H1 (cell line): ENCODE data around the gene UNC80. TPM values are rescaled to one million over a fixed set of nuclear protein-coding genes. Genes with fewer than 3 reads are reported as not detected.

ENCODE experiments used
- CTCF ChIA-PET: fragments of 300-600 bp; sonication (Branson Sonifier 250); formaldehyde crosslinking; loops from one replicate; lab custom pipeline; 2021; ENCODE audit not compliant: partially characterized antibody; lab: Charles Lee
- POLR2A ChIA-PET: fragments of 300-600 bp; sonication (Branson Sonifier 250); formaldehyde crosslinking; loops from one replicate; lab custom pipeline; 2021; ENCODE audit warnings: inconsistent platforms; ENCODE audit not compliant: partially characterized antibody; lab: Charles Lee
- DNase-seq, 2 experiments: peaks; one replicate each; pipeline versions ENCODE4 v3.0.0 to v3.0.0-alpha.2; 2010 to 2022; ENCODE audit warnings: low spot score in 2 of 2, low read depth in 1 of 2, mixed read lengths in 1 of 2
- FAIRE-seq: peaks from 2 replicates; lab custom pipeline; 2011; peaks lifted over from hg19 to GRCh38; lab: Jason Lieb, UNC
- H2AFZ ChIP-seq: 2 replicates; pipeline ENCODE4 v1.8.1; 2012; ENCODE audit warnings: low read length, inconsistent platforms
- H2AK5ac ChIP-seq: 2 replicates; pipeline ENCODE4 v1.6.1; 2013; ENCODE audit warnings: low read depth, low read length
- H2BK120ac ChIP-seq: replicated peaks from 2 replicates; pipeline ENCODE3; 2013; ENCODE audit warnings: low read depth, low read length, inconsistent platforms
- H2BK12ac ChIP-seq: 2 replicates; pipeline ENCODE4 v1.6.1; 2013; ENCODE audit warnings: low read depth, low read length
- H2BK15ac ChIP-seq: 2 replicates; pipeline ENCODE4 v1.6.1; 2013; ENCODE audit warnings: low read length
- H2BK20ac ChIP-seq: 2 replicates; pipeline ENCODE4 v1.6.1; 2013; ENCODE audit warnings: low read length
- H2BK5ac ChIP-seq: 2 replicates; pipeline ENCODE4 v1.6.1; 2013; ENCODE audit warnings: low read depth, low read length
- H3K14ac ChIP-seq: 2 replicates; pipeline ENCODE4 v1.6.1; 2013; ENCODE audit warnings: inconsistent platforms; ENCODE audit not compliant: insufficient read length
- H3K18ac ChIP-seq: 2 replicates; pipeline ENCODE4 v1.6.1; 2013; ENCODE audit warnings: low read length; ENCODE audit errors: extremely low read depth
- H3K23ac ChIP-seq: 2 replicates; pipeline ENCODE4 v1.6.1; 2013; ENCODE audit warnings: inconsistent platforms; ENCODE audit not compliant: insufficient read length
- H3K23me2 ChIP-seq: 2 replicates; pipeline ENCODE4 v1.6.1; 2013; ENCODE audit warnings: low read depth, low read length
- H3K27ac ChIP-seq: 2 replicates; pipeline ENCODE4 v1.6.1; 2011; ENCODE audit warnings: low read depth, low read length, inconsistent platforms
- H3K27me3 ChIP-seq, 4 experiments: replicated peaks in 1 of 4; 1 replicate in 1 of 4; 2 replicates in 3 of 4; pipeline versions ENCODE4 v1.6.1 to v1.8.1; 2011 to 2013; ENCODE audit warnings: low read length in 3 of 4, mild to moderate bottlenecking in 3 of 4, inconsistent platforms in 2 of 4, mixed read lengths in 2 of 4, moderate library complexity in 1 of 4; ENCODE audit not compliant: control insufficient read depth in 3 of 4, insufficient read depth in 3 of 4; ENCODE audit errors: extremely low read depth in 1 of 4
- H3K36me3 ChIP-seq, 4 experiments: 2 replicates each; pipeline versions ENCODE4 v1.6.1 to v1.8.1; 2011 to 2013; ENCODE audit warnings: mild to moderate bottlenecking in 4 of 4, low read length in 3 of 4, moderate library complexity in 2 of 4, control low read depth in 1 of 4, inconsistent platforms in 1 of 4; ENCODE audit not compliant: insufficient read depth in 4 of 4, control insufficient read depth in 2 of 4
- H3K4ac ChIP-seq: replicated peaks from 2 replicates; pipeline ENCODE3; 2013; ENCODE audit warnings: low read length, low read depth, mixed read lengths, inconsistent platforms; ENCODE audit not compliant: insufficient read length
- H3K4me1 ChIP-seq, 4 experiments: replicated peaks in 1 of 4; 1 replicate in 1 of 4; 2 replicates in 3 of 4; pipeline versions ENCODE4 v1.6.1 to v1.8.1; 2011 to 2013; ENCODE audit warnings: low read length in 3 of 4, inconsistent platforms in 2 of 4, mixed read lengths in 1 of 4; ENCODE audit not compliant: insufficient read depth in 4 of 4, control insufficient read depth in 3 of 4
- H3K4me2 ChIP-seq, 2 experiments: 2 replicates each; pipeline versions ENCODE4 v1.6.1 to v1.8.1; 2011 to 2013; ENCODE audit warnings: low read depth in 2 of 2, low read length in 2 of 2, control low read depth in 1 of 2, inconsistent platforms in 1 of 2, mild to moderate bottlenecking in 1 of 2; ENCODE audit not compliant: insufficient read depth in 1 of 2
- H3K4me3 ChIP-seq, 4 experiments: fragments of 200-600, 300-600 bp in 1 of 4; sonication (generic), shearing (Covaris generic), sonication (Bioruptor Twin) in 1 of 4; 2 replicates each; pipeline versions ENCODE4 v1.5.1 to v1.8.1; 2011 to 2016; ENCODE audit warnings: low read length in 4 of 4, low read depth in 3 of 4, control low read depth in 2 of 4, inconsistent platforms in 2 of 4, mild to moderate bottlenecking in 2 of 4, mixed read lengths in 1 of 4, moderate library complexity in 1 of 4; ENCODE audit not compliant: insufficient read depth in 2 of 4; ENCODE audit errors: extremely low read depth in 1 of 4
- H3K56ac ChIP-seq: replicated peaks from 2 replicates; pipeline ENCODE3; 2013; ENCODE audit warnings: low read depth, mild to moderate bottlenecking, mixed read lengths, low read length, inconsistent platforms; ENCODE audit not compliant: insufficient read length
- H3K79me1 ChIP-seq: 2 replicates; pipeline ENCODE4 v1.6.1; 2013; ENCODE audit warnings: low read depth, low read length, control low read depth
- H3K79me2 ChIP-seq, 2 experiments: 2 replicates each; pipeline versions ENCODE4 v1.6.1 to v1.8.1; 2012 to 2013; ENCODE audit warnings: low read length in 2 of 2, mild to moderate bottlenecking in 2 of 2, inconsistent platforms in 1 of 2; ENCODE audit not compliant: insufficient read depth in 2 of 2, control insufficient read depth in 1 of 2
- H3K9ac ChIP-seq, 4 experiments: replicated peaks in 1 of 4; 1 replicate in 1 of 4; 2 replicates in 3 of 4; pipeline versions ENCODE4 v1.6.1 to v1.8.1; 2011 to 2013; ENCODE audit warnings: low read depth in 3 of 4, low read length in 3 of 4, control low read depth in 2 of 4, mild to moderate bottlenecking in 2 of 4, moderate library complexity in 2 of 4, inconsistent platforms in 1 of 4; ENCODE audit errors: extremely low read depth in 1 of 4
- H3K9me3 ChIP-seq, 2 experiments: 2 replicates each; pipeline versions ENCODE4 v1.6.1 to v1.8.1; 2012 to 2013; ENCODE audit warnings: mild to moderate bottlenecking in 2 of 2, moderate library complexity in 2 of 2, control low read depth in 1 of 2, inconsistent platforms in 1 of 2, low read depth in 1 of 2, low read length in 1 of 2, mixed read lengths in 1 of 2; ENCODE audit not compliant: insufficient read depth in 2 of 2
- H4K20me1 ChIP-seq, 2 experiments: replicated peaks in 1 of 2; 2 replicates each; pipeline versions ENCODE3 to v1.8.1; 2011 to 2013; ENCODE audit warnings: inconsistent platforms in 2 of 2, low read length in 2 of 2, mild to moderate bottlenecking in 1 of 2; ENCODE audit not compliant: insufficient read depth in 2 of 2, control insufficient read depth in 1 of 2
- H4K5ac ChIP-seq: 2 replicates; pipeline ENCODE4 v1.6.1; 2013; ENCODE audit warnings: low read length, low read depth, mixed read lengths, inconsistent platforms; ENCODE audit not compliant: insufficient read length
- H4K8ac ChIP-seq: 2 replicates; pipeline ENCODE4 v1.8.0; 2013; ENCODE audit warnings: mild to moderate bottlenecking, moderate library complexity, low read length, inconsistent platforms; ENCODE audit not compliant: insufficient read depth; ENCODE audit errors: extremely low read depth
- H4K91ac ChIP-seq: replicated peaks from 2 replicates; pipeline ENCODE3; 2013; ENCODE audit warnings: low read length, mixed read lengths, inconsistent platforms; ENCODE audit not compliant: insufficient read length
- ATF2 ChIP-seq: IDR thresholded peaks from 2 replicates; pipeline ENCODE4 v1.6.1; 2012; ENCODE audit warnings: low read length, inconsistent platforms
- BACH1 ChIP-seq: IDR thresholded peaks from 2 replicates; pipeline ENCODE4 v1.6.1; 2012; ENCODE audit warnings: low read length, improper control_type of control experiment
- CHD2 ChIP-seq: IDR thresholded peaks from 2 replicates; pipeline ENCODE4 v1.6.1; 2012; ENCODE audit warnings: low read length, improper control_type of control experiment
- CTBP2 ChIP-seq: IDR thresholded peaks from 2 replicates; pipeline ENCODE4 v1.7.0; 2011; ENCODE audit warnings: borderline replicate concordance, mild to moderate bottlenecking, moderate library complexity, mixed read lengths, low read length; ENCODE audit not compliant: insufficient read depth, insufficient read length
- GABPA ChIP-seq: IDR thresholded peaks from 2 replicates; pipeline ENCODE4 v1.6.1; 2011; ENCODE audit warnings: mild to moderate bottlenecking, low read length, moderate library complexity, borderline replicate concordance; ENCODE audit not compliant: insufficient read depth
- JUN ChIP-seq: IDR thresholded peaks from 2 replicates; pipeline ENCODE4 v1.6.1; 2011; ENCODE audit warnings: low read depth, mild to moderate bottlenecking, improper control_type of control experiment, low read length
- KDM5A ChIP-seq: fragments of 200-600 bp; IDR thresholded peaks from 2 replicates; pipeline ENCODE4 v1.7.1; 2012; ENCODE audit warnings: mild to moderate bottlenecking, low read length, inconsistent platforms, mixed read lengths
- PHF8 ChIP-seq: fragments of 200-600 bp; sonication (generic); conservative IDR thresholded peaks from 2 replicates; pipeline ENCODE4 v1.7.1; 2012; ENCODE audit warnings: low read depth, mild to moderate bottlenecking, inconsistent platforms, low read length, moderate library complexity
- RBBP5 ChIP-seq: IDR thresholded peaks from 2 replicates; pipeline ENCODE4 v1.7.1; 2012; ENCODE audit warnings: low read depth, mild to moderate bottlenecking, inconsistent platforms, low read length, moderate library complexity, borderline replicate concordance
- SIRT6 ChIP-seq: IDR thresholded peaks from one replicate; pipeline ENCODE4 v1.7.1; 2012; ENCODE audit warnings: low read length, inconsistent platforms
- TAF7 ChIP-seq: optimal IDR thresholded peaks from 2 replicates; pipeline ENCODE3; 2011; ENCODE audit warnings: low read depth, mild to moderate bottlenecking, inconsistent platforms, low read length, moderate library complexity, borderline replicate concordance
- WGBS, 2 experiments: shearing (Covaris generic) in 1 of 2; methylation state at CpG; one replicate each; pipeline versions ENCODE4 v1.1.6 to v1.1.7; 2013 to 2015; ENCODE audit warnings: low lambda C conversion rate in 2 of 2, mixed read lengths in 2 of 2, inconsistent platforms in 1 of 2, low coverage in 1 of 2, missing lambda C conversion rate in 1 of 2; ENCODE audit not compliant: insufficient replicate concordance in 2 of 2, insufficient coverage in 1 of 2, insufficient read length in 1 of 2; ENCODE audit errors: extremely low coverage in 1 of 2, missing lambda C conversion rate in 1 of 2; 5-methylcytosine and 5-hydroxymethylcytosine counted together
- polyA plus RNA-seq, 7 experiments: library from polyadenylated mRNA; depleted of rRNA in 3 of 7; stranded (reverse) in 5 of 7; unstranded in 2 of 7; fragments of >200 nt in 5 of 7; fragments of 200-250 nt in 2 of 7; gene quantifications; 1 replicate in 5 of 7; 2 replicates in 1 of 7; 4 replicates in 1 of 7; pipeline versions ENCODE4 v1.2.1 to v1.2.3, GENCODE V29; 2011 to 2013; ENCODE audit warnings: missing spikeins in 2 of 7, mixed read lengths in 2 of 7
- total RNA-seq: library from RNA; stranded (reverse); fragmentation: NEBNext Ultra II Directional; extraction: Animal tissue kit (Norgen Biotek cat#: 25700); gene quantifications from 2 replicates; pipeline ENCODE4 v1.2.1, GENCODE V29; 2021

The UNC80 gene
- total and polyA plus RNA-seq, 2 of the 8 experiments (the other 6 are each of a cell fraction or from before 2014, with no cell fraction given), result 0.53 to 0.56 TPM

GRCh38 chr2:209878701-209879100 is 107.1 kb downstream of the UNC80 start:
- 92% methylated on average over 4 of the region's 4 CpGs; no CpG with 5 or more reads in 1 of the 2 experiments for WGBS, 2 experiments
- no peak overlapping the region for H4K8ac ChIP-seq
- H3K18ac ChIP-seq, result no peak overlapping the region
- H4K20me1 ChIP-seq, result no peaks in the 10 kb centered on the region
- no peaks in the 10 kb centered on the region for H3K79me2 ChIP-seq
- no peak overlapping the region for H2AK5ac ChIP-seq
- H4K91ac ChIP-seq, result no peak overlapping the region
- no peak overlapping the region for H2BK5ac ChIP-seq
- no peak overlapping the region for H2BK12ac ChIP-seq
- no peaks in the 10 kb centered on the region for H3K79me1 ChIP-seq
- H3K4me1 ChIP-seq, result no peaks in the 10 kb centered on the region
- POLR2A ChIA-PET, result no interaction called here
- no peaks in the 10 kb centered on the region for H3K36me3 ChIP-seq
- no peak for TF ChIP-seq CHD2
- no peak for TF ChIP-seq PHF8
- no peak for TF ChIP-seq SIRT6
- no peak for TF ChIP-seq CTBP2
- no peak for TF ChIP-seq JUN
- TF ChIP-seq GABPA, result no peak
- TF ChIP-seq TAF7, result no peak
- TF ChIP-seq ATF2, result no peak
- TF ChIP-seq KDM5A, result no peak
- no peak for TF ChIP-seq RBBP5
- TF ChIP-seq BACH1, result no peak
- no peak overlapping the region for H3K56ac ChIP-seq
- FAIRE-seq (no peak), DNase-seq (no peak)
- no peak overlapping the region for H3K4ac ChIP-seq
- H3K14ac ChIP-seq, result no peak overlapping the region
- no peaks in the 10 kb centered on the region for H3K9me3 ChIP-seq
- H4K5ac ChIP-seq, result no peak overlapping the region
- H3K4me2 ChIP-seq, result no peak overlapping the region
- H3K27me3 ChIP-seq, result no peaks in the 10 kb centered on the region
- no peak overlapping the region for H2BK20ac ChIP-seq
- H3K27ac ChIP-seq, result no peak overlapping the region
- H2BK120ac ChIP-seq, result no peak overlapping the region
- H2BK15ac ChIP-seq, result no peak overlapping the region
- H3K23me2 ChIP-seq, result no peaks in the 10 kb centered on the region
- no peak overlapping the region for H3K9ac ChIP-seq
- no peak overlapping the region for H3K4me3 ChIP-seq
- no peak overlapping the region for H2AFZ ChIP-seq
- CTCF ChIA-PET, result interaction anchor here (0.8 to 1.5 kb wide), 2 partner anchors 15 to 538 kb away, joined by 3 to 4 read pairs; no protein-coding TSS in a partner anchor
- H3K23ac ChIP-seq, result no peak overlapping the region
